ENCODE measurements around the gene CRACR2B.

Gene CRACR2B

GRCh38 chr11:794766-795633 is 32.7 kb upstream of the CRACR2B start:
- no peak for DNase-seq

- peak; percentile 71 for DNase-seq
Measured at GRCh38 chr11:795634-796564, 31.8 kb upstream of the CRACR2B start.

- no peak for DNase-seq
Measured at GRCh38 chr11:796565-797295, 31.0 kb upstream of the CRACR2B start.

GRCh38 chr11:797296-798092 is 30.2 kb upstream of the CRACR2B start:
- DNase-seq = peak; percentile 75

- DNase-seq = peak; percentile 78
Measured at GRCh38 chr11:798093-798713, 29.5 kb upstream of the CRACR2B start, which contains the start of gene SLC25A22. Gene SLC25A22, minus strand, starts transcription at chr11:798281. Its CDS starts 3,275 bp downstream, at chr11:795006.

- no peak for DNase-seq
Measured at GRCh38 chr11:799641-800316, 27.9 kb upstream of the CRACR2B start.

- no peak for DNase-seq
Measured at GRCh38 chr11:800473-800872, 27.2 kb upstream of the CRACR2B start.

GRCh38 chr11:801097-801780 is 26.5 kb upstream of the CRACR2B start:
- DNase-seq = no peak

GRCh38 chr11:802018-802617 is 25.6 kb upstream of the CRACR2B start:
- no peak for DNase-seq

GRCh38 chr11:802693-803466 is 24.8 kb upstream of the CRACR2B start:
- DNase-seq = no peak

GRCh38 chr11:803467-803742 is 24.3 kb upstream of the CRACR2B start:
- DNase-seq = no peak

- no peak for DNase-seq
Measured at GRCh38 chr11:803770-804598, 23.7 kb upstream of the CRACR2B start.

GRCh38 chr11:804599-804964 is 23.1 kb upstream of the CRACR2B start:
- no peak for DNase-seq

GRCh38 chr11:808427-809286 is 19.1 kb upstream of the CRACR2B start:
- no peak for DNase-seq

GRCh38 chr11:809287-810039 is 18.3 kb upstream of the CRACR2B start, which contains the start of gene RPLP2:
Gene RPLP2, plus strand, starts transcription at chr11:809967. Its CDS starts 268 bp downstream, at chr11:810235.
- peak; percentile 98 for DNase-seq

GRCh38 chr11:810040-810567 is 17.6 kb upstream of the CRACR2B start:
- DNase-seq = no peak
